ENCODE results near the gene EIF3A.

DNA sequence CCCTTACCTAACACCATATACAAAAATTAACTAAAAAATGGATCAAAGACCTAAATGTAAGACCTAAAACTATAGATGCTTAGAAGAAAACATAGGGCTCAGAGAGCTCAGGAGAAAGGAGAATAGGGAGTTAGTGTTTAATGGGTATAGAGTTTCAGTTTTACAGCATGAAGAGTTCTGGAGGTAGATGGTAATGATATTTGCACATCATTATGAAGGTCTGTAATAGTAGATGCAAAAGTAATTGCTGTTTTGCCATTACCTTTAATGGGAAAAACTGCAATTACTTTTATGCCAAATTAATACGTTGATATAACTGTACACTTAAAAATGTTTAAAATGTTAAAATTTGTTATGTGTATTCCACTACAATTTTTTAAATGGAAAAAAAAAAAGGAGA, 90.3 kb downstream of the EIF3A start:
- TF ChIP-seq, protein P1, sequence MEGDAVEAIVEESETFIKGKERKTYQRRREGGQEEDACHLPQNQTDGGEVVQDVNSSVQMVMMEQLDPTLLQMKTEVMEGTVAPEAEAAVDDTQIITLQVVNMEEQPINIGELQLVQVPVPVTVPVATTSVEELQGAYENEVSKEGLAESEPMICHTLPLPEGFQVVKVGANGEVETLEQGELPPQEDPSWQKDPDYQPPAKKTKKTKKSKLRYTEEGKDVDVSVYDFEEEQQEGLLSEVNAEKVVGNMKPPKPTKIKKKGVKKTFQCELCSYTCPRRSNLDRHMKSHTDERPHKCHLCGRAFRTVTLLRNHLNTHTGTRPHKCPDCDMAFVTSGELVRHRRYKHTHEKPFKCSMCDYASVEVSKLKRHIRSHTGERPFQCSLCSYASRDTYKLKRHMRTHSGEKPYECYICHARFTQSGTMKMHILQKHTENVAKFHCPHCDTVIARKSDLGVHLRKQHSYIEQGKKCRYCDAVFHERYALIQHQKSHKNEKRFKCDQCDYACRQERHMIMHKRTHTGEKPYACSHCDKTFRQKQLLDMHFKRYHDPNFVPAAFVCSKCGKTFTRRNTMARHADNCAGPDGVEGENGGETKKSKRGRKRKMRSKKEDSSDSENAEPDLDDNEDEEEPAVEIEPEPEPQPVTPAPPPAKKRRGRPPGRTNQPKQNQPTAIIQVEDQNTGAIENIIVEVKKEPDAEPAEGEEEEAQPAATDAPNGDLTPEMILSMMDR (IDR thresholded peaks at IDR 0.05): no peak
- TF ChIP-seq POLR2A (IDR thresholded peaks at IDR 0.05; ENCODE audit: low read depth) (no peak), EP300 (IDR thresholded peaks at IDR 0.05) (no peak), POLR2AphosphoS5 (IDR thresholded peaks at IDR 0.05) (no peak)

Data from esophagus muscularis mucosa (tissue), 4 donors.